GM18499 (cell line): Measurements from ENCODE around the gene RAP1GAP2.
"Not testable (repeated sequence)": the region's sequence is repeated elsewhere in the genome, so short reads cannot be mapped to it uniquely, and the experiment has no call there.

Source experiments
- ATAC-seq: cut with Tn5 transposase; IDR thresholded peaks from one replicate; pipeline ENCODE4 v1.9.1; 2021; ENCODE audit warnings: moderate number of reproducible peaks; ENCODE audit not compliant: insufficient read depth, unreplicated experiment

The RAP1GAP2 gene

GRCh38 chr17:2986925-2987324 lies 190.7 kb downstream of the RAP1GAP2 start:
- ATAC-seq: no peak

- ATAC-seq: not testable (repeated sequence)
These were observed 193.2 kb downstream of the RAP1GAP2 start for GRCh38 chr17:2989396-2989795.

GRCh38 chr17:2989855-2990254 lies 193.6 kb downstream of the RAP1GAP2 start:
- ATAC-seq: no peak

- ATAC-seq: no peak
These were observed 194.2 kb downstream of the RAP1GAP2 start for GRCh38 chr17:2990396-2990795.

- not testable (repeated sequence) for ATAC-seq
These were observed 195.3 kb downstream of the RAP1GAP2 start for GRCh38 chr17:2991396-2992180.

- no peak for ATAC-seq
These were observed 198.2 kb downstream of the RAP1GAP2 start for GRCh38 chr17:2994441-2994840.

- ATAC-seq: no peak
These were observed 199.1 kb downstream of the RAP1GAP2 start for GRCh38 chr17:2995377-2995776.

- ATAC-seq: no peak
These were observed 199.9 kb downstream of the RAP1GAP2 start for GRCh38 chr17:2995886-2996809.

- no peak for ATAC-seq
These were observed 200.8 kb downstream of the RAP1GAP2 start for GRCh38 chr17:2996810-2997670.

GRCh38 chr17:2998469-2998901 lies 202.2 kb downstream of the RAP1GAP2 start:
- not testable (repeated sequence) for ATAC-seq

- no peak for ATAC-seq
These were observed 206.5 kb downstream of the RAP1GAP2 start for GRCh38 chr17:3002538-3003295.

GRCh38 chr17:3003296-3004149 lies 207.3 kb downstream of the RAP1GAP2 start:
- no peak for ATAC-seq

GRCh38 chr17:3004150-3004801 lies 208.0 kb downstream of the RAP1GAP2 start:
- no peak for ATAC-seq

- no peak for ATAC-seq
These were observed 208.7 kb downstream of the RAP1GAP2 start for GRCh38 chr17:3004925-3005324.

- no peak for ATAC-seq
These were observed 209.5 kb downstream of the RAP1GAP2 start for GRCh38 chr17:3005696-3006095.

GRCh38 chr17:3006801-3007200 lies 210.6 kb downstream of the RAP1GAP2 start:
- no peak for ATAC-seq

GRCh38 chr17:3007651-3008121 lies 211.4 kb downstream of the RAP1GAP2 start:
- no peak for ATAC-seq
